Ovary (tissue), 3 donors: ENCODE measurements around the gene EPG5.

Source experiments
- EP300 ChIP-seq: sonication (generic); formaldehyde crosslinking; IDR thresholded peaks from one replicate; pipeline ENCODE4 v1.6.1; 2017; ENCODE audit warnings: antibody characterized with exemption
- TF ChIP-seq, protein P1 (sequence below), 3 donors: fragments of 450-650 bp in 2 of 3; fragments of 200-600 bp in 1 of 3; IDR thresholded peaks; one replicate each; pipeline versions ENCODE4 v1.5.1 to v1.8.0; 2016 to 2022; ENCODE audit warnings: antibody characterized with exemption in 3 of 3, mild to moderate bottlenecking in 1 of 3
- donor health status: DM: no; HTN: no; CAD: no.

DNA sequence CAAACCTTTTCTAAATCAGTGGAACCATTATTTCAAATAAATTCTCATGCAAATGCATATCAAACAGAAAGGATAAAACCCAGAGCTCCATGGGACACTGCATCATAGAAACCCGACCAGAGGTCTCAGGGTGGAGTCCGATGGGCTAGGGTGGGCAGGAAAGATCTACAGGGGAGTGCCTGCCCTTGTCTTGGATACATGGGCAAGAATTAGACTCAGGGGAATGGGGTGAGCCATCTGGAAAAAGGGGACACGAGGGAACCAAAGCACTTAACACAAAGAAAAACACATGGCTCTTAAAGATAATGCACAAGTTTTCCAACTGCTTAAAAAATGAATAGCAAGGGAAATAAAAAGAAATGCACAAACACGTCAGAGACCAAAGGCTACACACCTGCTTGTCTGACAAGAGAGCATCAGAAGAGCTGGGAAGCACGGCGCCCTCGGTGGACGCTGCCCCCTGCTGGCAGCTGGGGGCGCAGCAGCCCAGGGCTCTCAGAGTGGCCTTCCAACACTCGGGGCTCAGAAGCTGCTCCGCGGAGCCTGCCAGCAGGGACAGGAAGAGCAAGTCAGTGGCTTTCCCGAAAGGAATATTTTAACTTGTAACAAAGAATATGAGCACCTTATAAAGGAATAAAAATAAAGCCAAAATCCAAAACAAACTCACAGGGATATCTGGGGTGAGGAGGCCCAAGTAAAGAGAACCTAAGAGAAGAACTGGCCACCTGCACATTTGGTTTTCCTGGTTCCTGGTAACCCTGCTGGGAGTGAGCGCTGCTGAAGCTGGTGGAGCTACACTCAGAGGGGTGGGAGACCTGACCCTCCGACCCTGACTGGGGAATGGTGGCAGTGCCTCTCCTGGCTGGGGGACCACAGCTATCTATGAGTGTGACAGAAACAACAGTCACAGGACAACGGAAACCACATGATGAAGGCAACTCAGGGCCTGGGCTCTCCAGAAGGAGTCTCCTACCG lies 87.2 kb downstream of the EPG5 start:
- TF ChIP-seq, protein P1, sequence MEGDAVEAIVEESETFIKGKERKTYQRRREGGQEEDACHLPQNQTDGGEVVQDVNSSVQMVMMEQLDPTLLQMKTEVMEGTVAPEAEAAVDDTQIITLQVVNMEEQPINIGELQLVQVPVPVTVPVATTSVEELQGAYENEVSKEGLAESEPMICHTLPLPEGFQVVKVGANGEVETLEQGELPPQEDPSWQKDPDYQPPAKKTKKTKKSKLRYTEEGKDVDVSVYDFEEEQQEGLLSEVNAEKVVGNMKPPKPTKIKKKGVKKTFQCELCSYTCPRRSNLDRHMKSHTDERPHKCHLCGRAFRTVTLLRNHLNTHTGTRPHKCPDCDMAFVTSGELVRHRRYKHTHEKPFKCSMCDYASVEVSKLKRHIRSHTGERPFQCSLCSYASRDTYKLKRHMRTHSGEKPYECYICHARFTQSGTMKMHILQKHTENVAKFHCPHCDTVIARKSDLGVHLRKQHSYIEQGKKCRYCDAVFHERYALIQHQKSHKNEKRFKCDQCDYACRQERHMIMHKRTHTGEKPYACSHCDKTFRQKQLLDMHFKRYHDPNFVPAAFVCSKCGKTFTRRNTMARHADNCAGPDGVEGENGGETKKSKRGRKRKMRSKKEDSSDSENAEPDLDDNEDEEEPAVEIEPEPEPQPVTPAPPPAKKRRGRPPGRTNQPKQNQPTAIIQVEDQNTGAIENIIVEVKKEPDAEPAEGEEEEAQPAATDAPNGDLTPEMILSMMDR (IDR thresholded peaks at IDR 0.05), result peak; percentile 60 to 68 (median 64)
- TF ChIP-seq EP300, result no peak
